GM12801 (cell line): Measurements from ENCODE around the gene UBE2H.

Experiments used
- TF ChIP-seq, protein P1 (sequence below): IDR thresholded peaks from one replicate; pipeline ENCODE4 v1.5.1; 2011; ENCODE audit warnings: control low read depth; ENCODE audit not compliant: insufficient read length; ENCODE audit errors: extremely low read depth

The UBE2H gene

DNA sequence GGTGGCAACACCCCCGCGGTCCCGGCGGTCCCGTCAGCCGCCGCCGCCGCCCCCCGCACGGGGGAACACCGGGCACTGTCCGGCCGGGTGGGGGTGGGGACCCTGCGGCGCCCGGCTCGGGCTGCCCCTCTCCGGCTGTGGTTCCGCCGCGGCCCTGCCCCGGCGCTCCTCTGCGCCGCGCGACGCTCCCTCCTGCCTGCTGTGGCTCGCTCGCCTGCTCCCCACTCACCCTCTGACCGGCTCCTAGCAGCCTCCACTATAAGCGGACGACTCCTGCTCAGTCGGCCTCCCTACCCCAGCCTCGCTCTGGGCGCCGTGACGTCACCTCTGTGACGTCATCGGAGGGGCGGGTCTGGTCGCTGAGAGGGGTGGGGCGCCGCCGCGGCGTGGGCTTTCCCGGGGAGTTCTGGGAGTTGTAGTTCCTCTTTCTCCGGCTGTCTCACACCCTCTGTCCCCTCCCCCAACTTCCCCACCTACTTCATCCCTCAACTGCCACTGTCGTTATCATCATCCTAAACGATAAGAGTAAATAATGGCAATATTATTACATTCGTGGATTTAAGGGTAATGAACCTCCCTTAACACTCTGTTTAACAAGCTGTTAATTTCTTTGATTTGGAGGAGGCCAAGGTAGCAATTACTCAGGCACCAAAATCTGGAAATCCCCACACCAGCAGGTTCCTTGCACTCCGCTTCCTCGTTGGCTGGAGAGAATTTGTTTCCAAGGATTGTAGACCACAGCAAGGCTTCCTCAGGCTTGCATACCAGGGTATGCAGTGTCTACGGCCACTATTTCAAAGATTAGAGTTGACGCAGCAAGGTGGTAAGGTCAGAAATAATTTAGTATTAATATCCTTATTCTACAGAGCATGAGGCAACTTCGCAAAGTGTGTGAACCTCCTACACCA is at the start of gene UBE2H:
UBE2H (minus strand) TSS at position 308 of the 908 bp plus-strand sequence. CDS start 405 bp downstream, outside the sequence.
- TF ChIP-seq, protein P1, sequence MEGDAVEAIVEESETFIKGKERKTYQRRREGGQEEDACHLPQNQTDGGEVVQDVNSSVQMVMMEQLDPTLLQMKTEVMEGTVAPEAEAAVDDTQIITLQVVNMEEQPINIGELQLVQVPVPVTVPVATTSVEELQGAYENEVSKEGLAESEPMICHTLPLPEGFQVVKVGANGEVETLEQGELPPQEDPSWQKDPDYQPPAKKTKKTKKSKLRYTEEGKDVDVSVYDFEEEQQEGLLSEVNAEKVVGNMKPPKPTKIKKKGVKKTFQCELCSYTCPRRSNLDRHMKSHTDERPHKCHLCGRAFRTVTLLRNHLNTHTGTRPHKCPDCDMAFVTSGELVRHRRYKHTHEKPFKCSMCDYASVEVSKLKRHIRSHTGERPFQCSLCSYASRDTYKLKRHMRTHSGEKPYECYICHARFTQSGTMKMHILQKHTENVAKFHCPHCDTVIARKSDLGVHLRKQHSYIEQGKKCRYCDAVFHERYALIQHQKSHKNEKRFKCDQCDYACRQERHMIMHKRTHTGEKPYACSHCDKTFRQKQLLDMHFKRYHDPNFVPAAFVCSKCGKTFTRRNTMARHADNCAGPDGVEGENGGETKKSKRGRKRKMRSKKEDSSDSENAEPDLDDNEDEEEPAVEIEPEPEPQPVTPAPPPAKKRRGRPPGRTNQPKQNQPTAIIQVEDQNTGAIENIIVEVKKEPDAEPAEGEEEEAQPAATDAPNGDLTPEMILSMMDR, result no peak

DNA sequence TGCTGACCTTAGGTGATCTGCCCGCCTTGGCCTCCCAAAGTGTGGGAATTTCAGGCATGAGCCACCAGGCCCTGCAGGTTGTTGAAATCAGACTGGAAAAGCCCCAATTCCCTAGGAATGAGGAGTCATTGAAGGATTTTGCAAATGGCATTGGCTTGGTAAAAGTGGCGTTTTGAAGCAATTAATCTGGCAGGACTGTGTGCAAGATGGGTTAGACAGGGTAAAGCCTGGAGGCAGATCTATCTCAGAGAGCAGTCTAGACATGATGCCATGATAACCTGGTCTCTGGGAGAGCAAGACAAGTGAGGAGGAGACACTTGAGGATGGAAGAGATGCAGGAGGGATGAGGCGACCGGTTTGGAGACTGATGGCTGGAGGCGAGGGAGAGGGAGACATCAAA is 45.7 kb upstream of the UBE2H start:
- TF ChIP-seq, protein P1, result no peak

DNA sequence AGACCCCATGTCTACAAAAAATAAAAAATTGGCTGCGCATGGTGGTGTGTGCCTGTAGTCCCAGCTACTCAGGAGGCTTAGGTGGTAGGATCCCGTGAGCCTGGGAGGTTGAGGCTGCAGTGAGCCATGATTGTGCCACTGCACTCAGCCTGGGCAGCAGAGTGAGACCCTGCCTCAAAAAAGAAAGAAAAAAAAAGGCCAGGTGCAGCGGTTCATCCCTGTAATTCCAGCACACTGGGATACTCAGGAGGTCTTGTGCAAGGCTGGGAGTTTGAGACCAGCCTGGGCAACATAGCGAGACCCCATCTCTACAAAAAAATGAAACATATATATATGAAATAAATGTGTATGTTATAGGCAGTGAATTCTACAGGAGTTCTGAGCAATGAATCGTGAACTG is 44.5 kb upstream of the UBE2H start:
- TF ChIP-seq, protein P1, result no peak

DNA sequence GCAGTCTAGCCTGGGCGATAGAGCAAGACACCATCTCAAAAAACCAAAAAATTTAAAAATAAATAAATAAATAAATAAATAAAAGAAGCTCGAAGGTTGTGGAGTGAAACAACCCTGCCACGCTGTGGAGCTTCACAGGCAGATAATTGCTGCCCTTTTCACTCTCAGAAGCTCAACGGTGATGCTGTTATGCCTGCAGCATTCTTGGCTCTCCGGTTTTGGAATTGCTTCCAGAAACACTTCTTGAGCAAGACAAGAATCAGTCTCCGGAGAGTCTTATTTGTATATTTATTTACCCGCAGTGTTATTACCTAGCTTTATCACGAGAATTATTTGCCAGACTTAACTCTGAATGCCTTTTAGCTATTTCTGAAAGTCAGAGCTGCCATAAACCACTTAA is 40.5 kb upstream of the UBE2H start:
- TF ChIP-seq, protein P1, result no peak

DNA sequence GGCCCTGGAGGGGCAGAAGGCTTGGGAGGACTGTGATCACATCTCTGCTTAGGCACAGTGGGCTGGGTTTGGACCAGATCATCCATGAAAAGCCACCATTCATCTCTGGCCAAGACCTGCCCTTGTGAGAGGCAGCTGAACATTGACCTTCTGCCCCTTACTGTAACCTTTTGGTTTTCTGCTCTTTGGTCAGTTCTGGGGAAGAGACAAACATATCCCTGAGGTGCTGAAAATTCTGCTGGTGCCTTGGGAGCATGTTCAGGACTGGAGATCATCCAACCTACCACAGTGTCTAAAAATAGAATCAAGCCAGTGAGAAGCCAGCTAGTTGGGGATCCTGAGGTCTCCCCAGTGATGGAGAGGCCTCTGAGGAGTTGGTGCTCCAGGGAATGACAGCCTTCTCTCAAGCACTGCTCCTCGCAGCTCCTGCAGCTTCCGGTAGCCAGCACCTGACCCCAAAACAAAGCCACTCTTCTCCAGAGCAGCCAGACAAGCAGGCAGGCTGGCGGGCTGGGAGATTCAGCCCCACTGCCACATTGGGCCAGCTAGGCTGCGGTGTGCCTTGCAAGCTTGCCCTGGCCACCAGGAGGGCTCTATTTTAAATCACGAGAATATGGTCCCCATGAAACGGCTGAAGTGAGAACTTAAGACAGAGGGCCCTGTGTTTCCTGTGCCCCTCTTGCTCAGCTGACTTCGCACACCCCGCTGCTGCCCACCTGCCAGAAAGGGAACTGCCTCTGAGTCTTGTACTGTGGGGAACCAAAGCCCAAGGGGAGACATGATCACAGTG is 37.8 kb upstream of the UBE2H start:
- TF ChIP-seq, protein P1, result no peak

DNA sequence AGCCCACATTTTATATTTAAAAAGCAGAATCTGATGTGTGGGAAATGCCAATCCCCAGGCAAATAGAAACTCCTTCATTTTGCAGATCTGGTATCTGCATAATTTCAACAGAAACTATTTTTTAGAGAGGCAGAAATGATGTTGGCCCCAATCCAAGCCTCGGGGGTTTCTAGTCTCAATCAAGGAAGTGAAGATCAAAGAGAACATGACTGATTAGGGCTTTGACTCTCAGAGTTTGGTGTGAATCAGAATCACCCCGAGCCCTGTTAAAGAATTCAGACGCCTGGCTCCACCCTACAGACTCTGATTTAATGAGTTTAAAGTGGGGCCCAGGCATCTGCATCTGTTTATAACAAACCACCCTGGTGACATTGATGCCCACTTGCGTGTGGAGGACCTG is 36.7 kb upstream of the UBE2H start:
- TF ChIP-seq, protein P1, result no peak

DNA sequence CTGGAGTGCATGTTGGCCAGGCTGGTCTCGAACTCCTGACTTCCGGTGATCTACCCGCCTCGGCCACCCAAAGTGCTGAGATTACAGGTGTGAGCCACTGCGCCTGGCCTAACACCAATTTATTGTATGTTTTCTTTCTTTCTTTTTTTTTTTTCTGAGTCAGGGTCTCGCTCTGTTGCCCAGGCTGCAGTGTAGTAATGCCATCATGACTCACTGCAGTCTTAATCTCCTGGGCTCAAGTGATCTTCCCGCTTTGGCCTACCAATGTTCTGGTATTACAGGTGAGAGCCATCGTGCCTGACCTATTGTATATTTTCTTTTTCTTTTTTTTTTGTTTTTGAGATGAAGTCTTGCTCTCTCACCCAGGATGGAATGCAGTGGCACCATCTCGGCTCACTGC is 33.8 kb upstream of the UBE2H start:
- TF ChIP-seq, protein P1, result no peak
